GM21619 (cell line): ENCODE results near the gene YBX1.
"Not testable (repeated sequence)": the region's sequence is repeated elsewhere in the genome, so short reads cannot be mapped to it uniquely, and the experiment has no call there.

Experiments
- ATAC-seq: cut with Tn5 transposase; IDR thresholded peaks from one replicate; pipeline ENCODE4 v1.9.1; 2021; ENCODE audit not compliant: unreplicated experiment

YBX1 gene

GRCh38 chr1:42747125-42747524 is 64.9 kb downstream of the YBX1 start:
- ATAC-seq, result no peak

- ATAC-seq, result no peak
Measured at GRCh38 chr1:42748021-42748420, 65.8 kb downstream of the YBX1 start.

- ATAC-seq, result no peak
Measured at GRCh38 chr1:42748461-42749410, 66.5 kb downstream of the YBX1 start.

- ATAC-seq, result no peak
Measured at GRCh38 chr1:42750041-42750440, 67.8 kb downstream of the YBX1 start.

- ATAC-seq, result not testable (repeated sequence)
Measured at GRCh38 chr1:42751511-42752070, 69.4 kb downstream of the YBX1 start.

- no peak for ATAC-seq
Measured at GRCh38 chr1:42752284-42752683, 70.1 kb downstream of the YBX1 start.

GRCh38 chr1:42753070-42753469 is 70.9 kb downstream of the YBX1 start:
- ATAC-seq, result no peak
